Activated naive CD4-positive, alpha-beta T cell treated with anti-CD3 and anti-CD28 coated beads, Interleukin-2, amount 50 U/mL, for 16 hours (primary cell): ENCODE results near the gene FBXW7.

Source experiments
- DNase-seq: peaks from one replicate; pipeline ENCODE4 v3.0.0-alpha.2; 2020

Gene FBXW7

GRCh38 chr4:152540941-152541340 lies 5.0 kb upstream of the FBXW7 start:
- DNase-seq = no peak

- DNase-seq = no peak
Measured at GRCh38 chr4:152540293-152540674, 4.4 kb upstream of the FBXW7 start.

GRCh38 chr4:152539556-152540292 lies 3.8 kb upstream of the FBXW7 start:
- DNase-seq = no peak

- DNase-seq = no peak
Measured at GRCh38 chr4:152537881-152538280, 2.0 kb upstream of the FBXW7 start.

GRCh38 chr4:152536545-152537182 lies 772 bp upstream of the FBXW7 start:
- peak; percentile 67 for DNase-seq

GRCh38 chr4:152535360-152535902 lies 461 bp downstream of the FBXW7 start:
- peak; percentile 41 for DNase-seq

- DNase-seq = peak; percentile 55
Measured at GRCh38 chr4:152534541-152535359, 1.1 kb downstream of the FBXW7 start.

GRCh38 chr4:152531479-152531878 lies 4.4 kb downstream of the FBXW7 start:
- no peak for DNase-seq

- DNase-seq = no peak
Measured at GRCh38 chr4:152530600-152530999, 5.3 kb downstream of the FBXW7 start.

- DNase-seq = no peak
Measured at GRCh38 chr4:152529880-152530279, 6.0 kb downstream of the FBXW7 start.

GRCh38 chr4:152528060-152528459 lies 7.8 kb downstream of the FBXW7 start:
- DNase-seq = no peak

- no peak for DNase-seq
Measured at GRCh38 chr4:152525878-152526277, 10.0 kb downstream of the FBXW7 start.

GRCh38 chr4:152524427-152524826 lies 11.5 kb downstream of the FBXW7 start:
- no peak for DNase-seq

- DNase-seq = no peak
Measured at GRCh38 chr4:152523731-152524130, 12.2 kb downstream of the FBXW7 start.

- no peak for DNase-seq
Measured at GRCh38 chr4:152522754-152523153, 13.1 kb downstream of the FBXW7 start.

- no peak for DNase-seq
Measured at GRCh38 chr4:152522245-152522644, 13.6 kb downstream of the FBXW7 start.

GRCh38 chr4:152516156-152516555 lies 19.7 kb downstream of the FBXW7 start:
- no peak for DNase-seq

GRCh38 chr4:152515678-152516077 lies 20.2 kb downstream of the FBXW7 start:
- no peak for DNase-seq

- DNase-seq = no peak
Measured at GRCh38 chr4:152514356-152514755, 21.5 kb downstream of the FBXW7 start.

- no peak for DNase-seq
Measured at GRCh38 chr4:152513078-152513477, 22.8 kb downstream of the FBXW7 start.

GRCh38 chr4:152512483-152512882 lies 23.4 kb downstream of the FBXW7 start:
- DNase-seq = no peak

GRCh38 chr4:152510349-152511147 lies 25.3 kb downstream of the FBXW7 start:
- DNase-seq = no peak
